ENCODE data around the gene BAIAP2L1.

BAIAP2L1 gene

DNA sequence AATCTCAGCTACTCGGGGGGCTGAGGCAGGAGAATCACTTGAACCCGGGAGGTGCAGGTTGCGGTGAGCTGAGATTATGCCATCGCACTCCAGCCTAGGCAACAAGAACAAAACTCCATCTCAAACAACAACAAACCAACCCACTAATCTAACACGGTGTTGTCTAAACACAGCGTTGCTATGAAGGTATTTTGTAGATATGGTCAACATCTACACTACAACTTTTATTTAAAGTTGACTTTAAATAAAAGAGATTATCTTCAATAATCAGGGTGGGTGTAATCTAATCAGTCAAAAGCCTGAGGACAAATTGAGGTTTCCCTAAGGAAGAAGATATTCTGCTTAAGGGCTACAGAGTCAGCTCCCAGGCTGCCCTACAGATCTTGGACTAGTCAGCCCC lies 24.2 kb downstream of the BAIAP2L1 start:
- no peaks in the 10 kb centered on the region for H3K9me3 Mint-ChIP-seq
- H3K4me3 Mint-ChIP-seq: no peak overlapping the region
- no peaks in the 10 kb centered on the region for H3K4me1 Mint-ChIP-seq
- H3K36me3 Mint-ChIP-seq: no peaks in the 10 kb centered on the region
- H3K27ac Mint-ChIP-seq: no peak overlapping the region
- ATAC-seq (no peak), DNase-seq (ENCODE audit: low spot score in 2 of 2) (no peak)

DNA sequence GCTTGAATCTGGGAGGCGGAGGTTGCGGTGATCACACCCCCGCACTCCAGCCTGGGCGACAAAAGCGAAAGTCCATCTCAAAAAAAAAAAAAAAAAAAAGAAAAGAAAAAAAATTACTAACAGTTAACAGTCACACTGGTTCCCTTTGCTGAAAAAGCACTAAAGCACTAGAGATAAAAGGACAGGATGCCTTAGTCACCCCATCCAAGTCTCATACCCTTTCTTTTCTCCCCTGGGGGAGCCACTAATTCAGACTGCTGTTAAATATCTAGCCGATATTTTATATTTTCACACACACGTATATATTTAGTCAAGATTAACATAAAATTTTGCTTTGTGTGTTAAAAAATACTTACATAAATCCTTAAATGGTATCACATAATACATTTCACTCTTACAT lies 25.2 kb downstream of the BAIAP2L1 start:
- no peaks in the 10 kb centered on the region for H3K36me3 Mint-ChIP-seq
- H3K4me1 Mint-ChIP-seq: no peaks in the 10 kb centered on the region
- H3K9me3 Mint-ChIP-seq: no peaks in the 10 kb centered on the region
- no peak overlapping the region for H3K4me3 Mint-ChIP-seq
- no peak for DNase-seq (ENCODE audit: low spot score in 2 of 2)
- ATAC-seq: no peak
- no peak overlapping the region for H3K27ac Mint-ChIP-seq

GRCh38 chr7:98374285-98374680 lies 26.6 kb downstream of the BAIAP2L1 start:
- Mint-ChIP-seq H3K27ac (no peak overlapping the region), H3K4me3 (no peak overlapping the region), H3K4me1 (no peaks in the 10 kb centered on the region), H3K9me3 (no peaks in the 10 kb centered on the region), H3K36me3 (no peaks in the 10 kb centered on the region)
- DNase-seq (ENCODE audit: low spot score in 2 of 2) (no peak), ATAC-seq (no peak)

DNA sequence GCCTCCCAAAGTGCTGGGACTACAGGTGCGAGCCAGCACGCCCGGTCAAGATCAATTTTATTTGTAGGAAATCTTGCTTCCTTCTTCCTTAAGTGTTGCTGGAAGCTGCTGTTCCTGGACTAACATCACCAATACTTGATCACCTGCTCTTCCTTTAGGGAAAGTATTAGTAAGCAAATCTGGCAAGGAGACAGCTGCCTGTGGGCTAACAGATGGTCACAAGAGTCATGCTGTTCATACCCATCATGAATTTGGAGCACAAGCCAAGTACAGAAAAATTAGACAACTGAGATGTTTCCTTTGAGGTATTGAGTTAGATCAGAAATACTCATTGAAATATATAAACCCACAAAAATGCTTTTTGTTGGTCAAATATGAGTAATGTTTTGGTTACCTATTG lies 27.9 kb downstream of the BAIAP2L1 start:
- no peaks in the 10 kb centered on the region for H3K36me3 Mint-ChIP-seq
- H3K4me3 Mint-ChIP-seq: no peak overlapping the region

GRCh38 chr7:98369726-98370125 lies 31.2 kb downstream of the BAIAP2L1 start:
- Mint-ChIP-seq H3K36me3 (no peaks in the 10 kb centered on the region), H3K4me3 (no peak overlapping the region), H3K27ac (no peak overlapping the region), H3K4me1 (no peaks in the 10 kb centered on the region), H3K9me3 (no peaks in the 10 kb centered on the region)
- ATAC-seq (no peak), DNase-seq (ENCODE audit: low spot score in 2 of 2) (no peak)

More for the DNA sequence above, 27.9 kb downstream of the BAIAP2L1 start:
- ATAC-seq: no peak
- Mint-ChIP-seq H3K9me3 (no peaks in the 10 kb centered on the region), H3K4me1 (no peaks in the 10 kb centered on the region), H3K27ac (no peak overlapping the region)
- DNase-seq (ENCODE audit: low spot score in 2 of 2): no peak

DNA sequence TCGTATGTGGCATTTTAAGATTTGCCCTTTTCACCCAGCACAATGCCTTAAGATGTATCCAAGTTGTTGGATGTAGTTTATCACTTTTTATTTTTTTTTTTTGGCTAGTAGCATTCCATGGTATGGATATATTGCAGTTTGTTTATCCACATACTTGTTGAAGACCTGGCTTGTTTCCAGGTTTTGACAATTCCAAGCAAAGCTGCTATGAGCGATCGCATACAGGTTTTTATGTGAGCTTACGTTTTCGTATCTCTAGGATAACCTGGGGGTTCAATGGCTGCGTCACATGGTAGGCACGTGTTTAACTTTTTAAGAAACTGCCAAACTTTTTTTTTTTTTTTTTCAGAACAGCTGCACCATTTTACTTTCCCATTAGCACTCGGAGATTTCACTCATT lies 32.2 kb downstream of the BAIAP2L1 start:
- Mint-ChIP-seq H3K9me3 (no peaks in the 10 kb centered on the region), H3K27ac (no peak overlapping the region), H3K36me3 (no peaks in the 10 kb centered on the region), H3K4me3 (no peak overlapping the region), H3K4me1 (no peaks in the 10 kb centered on the region)
- ATAC-seq: no peak
- DNase-seq (ENCODE audit: low spot score in 2 of 2): no peak

DNA sequence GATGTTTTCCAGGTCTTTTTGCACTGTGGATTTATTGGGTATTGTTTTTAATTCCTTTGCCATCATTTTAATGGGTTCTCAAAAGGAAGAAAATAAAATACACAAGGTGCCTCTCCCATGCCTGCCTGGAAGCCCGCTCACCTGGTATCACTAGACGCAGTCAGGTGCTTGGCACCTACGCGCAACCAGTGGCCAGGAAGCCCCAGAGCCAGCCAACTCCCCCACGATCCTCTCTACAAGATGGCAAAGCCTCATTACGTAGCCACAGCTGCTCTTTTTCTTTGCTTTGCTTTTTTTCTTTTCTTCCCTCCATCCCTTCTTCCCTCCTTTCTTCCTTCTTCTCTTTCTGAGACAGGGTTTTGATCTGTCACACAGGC lies 34.3 kb downstream of the BAIAP2L1 start:
- Mint-ChIP-seq H3K4me1 (no peaks in the 10 kb centered on the region), H3K27ac (no peak overlapping the region), H3K4me3 (no peak overlapping the region), H3K36me3 (no peaks in the 10 kb centered on the region), H3K9me3 (no peaks in the 10 kb centered on the region)
- DNase-seq (ENCODE audit: low spot score in 2 of 2): no peak
- ATAC-seq: no peak

DNA sequence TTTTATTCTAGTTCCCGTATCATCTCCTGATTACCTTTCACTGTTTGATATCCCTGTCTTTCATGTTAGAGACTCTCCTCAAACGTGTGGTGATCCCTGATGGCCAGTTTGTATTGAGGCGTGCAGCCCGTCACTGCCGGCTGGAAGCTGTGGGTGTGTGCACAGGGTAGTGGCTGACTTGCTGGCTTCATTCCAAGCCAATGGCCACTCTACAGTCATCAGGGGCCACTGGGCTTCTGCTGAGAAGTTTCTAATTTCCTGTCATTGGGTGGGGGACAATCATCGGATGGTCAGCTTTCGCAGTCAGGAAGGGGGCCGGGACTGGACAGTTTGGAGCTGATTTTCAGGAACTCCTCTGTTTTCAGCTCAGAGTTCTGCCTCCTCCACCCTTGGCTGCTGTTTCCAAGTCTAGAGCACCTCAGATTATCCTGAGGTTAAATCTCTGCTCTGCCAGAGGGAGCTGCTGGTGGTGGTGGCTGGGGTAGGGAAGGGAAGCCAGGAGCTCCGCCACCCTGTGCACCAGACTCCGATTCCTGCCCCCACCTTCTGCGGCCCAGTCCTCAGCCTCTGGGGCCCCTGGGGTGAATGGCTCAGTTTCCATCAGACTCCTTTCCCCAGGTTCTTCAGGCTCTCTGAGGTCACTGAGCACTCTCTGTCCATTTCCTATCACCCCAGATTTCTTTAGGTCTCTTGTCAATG lies 34.9 kb downstream of the BAIAP2L1 start:
- Mint-ChIP-seq H3K27ac (no peak overlapping the region), H3K4me1 (no peaks in the 10 kb centered on the region), H3K4me3 (no peak overlapping the region), H3K36me3 (no peaks in the 10 kb centered on the region), H3K9me3 (no peaks in the 10 kb centered on the region)
- no peak for ATAC-seq
- no peak for DNase-seq (ENCODE audit: low spot score in 2 of 2)

- no peak for ATAC-seq
- Mint-ChIP-seq H3K9me3 (no peaks in the 10 kb centered on the region), H3K4me3 (no peak overlapping the region), H3K27ac (no peak overlapping the region), H3K36me3 (no peaks in the 10 kb centered on the region), H3K4me1 (no peaks in the 10 kb centered on the region)
- DNase-seq (ENCODE audit: low spot score in 2 of 2): no peak
These were observed 36.7 kb downstream of the BAIAP2L1 start for GRCh38 chr7:98364220-98364619.

GRCh38 chr7:98362517-98362916 lies 38.4 kb downstream of the BAIAP2L1 start:
- DNase-seq (ENCODE audit: low spot score in 2 of 2) (no peak), ATAC-seq (no peak)
- Mint-ChIP-seq H3K9me3 (no peaks in the 10 kb centered on the region), H3K27ac (no peak overlapping the region), H3K4me3 (no peak overlapping the region), H3K4me1 (no peaks in the 10 kb centered on the region), H3K36me3 (no peaks in the 10 kb centered on the region)

GRCh38 chr7:98360221-98361130 lies 40.4 kb downstream of the BAIAP2L1 start:
- ATAC-seq: peak; percentile 24
- Mint-ChIP-seq H3K4me3 (no peak overlapping the region), H3K36me3 (no peaks in the 10 kb centered on the region), H3K27ac (no peak overlapping the region), H3K4me1 (no peaks in the 10 kb centered on the region), H3K9me3 (no peaks in the 10 kb centered on the region)
- DNase-seq (ENCODE audit: low spot score in 2 of 2): no peak

GRCh38 chr7:98359395-98359794 lies 41.5 kb downstream of the BAIAP2L1 start:
- ATAC-seq (no peak), DNase-seq (ENCODE audit: low spot score in 2 of 2) (no peak)
- no peaks in the 10 kb centered on the region for H3K9me3 Mint-ChIP-seq
- no peak overlapping the region for H3K4me3 Mint-ChIP-seq
- H3K4me1 Mint-ChIP-seq: no peaks in the 10 kb centered on the region
- no peaks in the 10 kb centered on the region for H3K36me3 Mint-ChIP-seq
- H3K27ac Mint-ChIP-seq: no peak overlapping the region

DNA sequence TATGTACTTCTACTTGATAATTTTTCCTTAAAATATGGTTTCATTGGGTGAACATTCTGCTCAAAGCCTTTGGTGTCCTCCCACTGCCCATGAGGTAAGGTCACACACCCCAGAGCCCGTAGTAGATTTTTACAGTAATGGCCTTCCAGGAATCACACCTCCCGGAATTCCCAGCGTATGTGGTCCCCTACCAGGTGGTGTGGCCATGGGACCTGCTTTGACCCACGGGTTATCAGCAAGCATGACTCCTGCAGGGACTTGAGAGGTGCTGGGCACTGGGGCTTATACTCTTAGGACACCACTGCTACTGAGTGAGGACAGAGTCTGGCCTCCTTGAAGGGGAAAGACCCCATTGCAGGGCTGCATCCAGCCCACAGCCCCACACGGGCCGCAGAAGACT lies 42.2 kb downstream of the BAIAP2L1 start:
- H3K27ac Mint-ChIP-seq: no peak overlapping the region
- H3K4me3 Mint-ChIP-seq: no peak overlapping the region
- H3K4me1 Mint-ChIP-seq: no peaks in the 10 kb centered on the region
- no peaks in the 10 kb centered on the region for H3K9me3 Mint-ChIP-seq
- DNase-seq (ENCODE audit: low spot score in 2 of 2) (no peak), ATAC-seq (peak; percentile 16)
- no peaks in the 10 kb centered on the region for H3K36me3 Mint-ChIP-seq

DNA sequence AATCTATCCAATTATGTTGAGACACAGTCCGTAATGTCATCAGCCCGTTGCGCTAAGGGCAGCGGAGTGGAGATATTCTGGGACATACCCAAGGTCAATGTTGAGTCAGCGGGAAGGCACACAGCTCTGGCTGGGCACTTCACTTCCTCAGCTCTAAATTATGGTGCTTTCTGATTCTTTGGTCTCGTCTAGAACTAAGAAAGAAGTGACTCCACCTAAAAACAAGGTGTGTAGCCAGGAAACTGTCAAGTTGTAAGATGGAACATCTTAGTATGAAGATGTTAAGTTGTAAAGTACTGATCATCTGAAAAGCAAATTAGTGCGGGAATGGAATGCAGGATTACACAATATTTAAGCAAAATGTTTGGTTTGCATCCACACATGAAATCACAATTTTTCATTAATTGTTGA lies 43.1 kb downstream of the BAIAP2L1 start:
- ATAC-seq: no peak
- Mint-ChIP-seq H3K4me3 (no peak overlapping the region), H3K4me1 (no peaks in the 10 kb centered on the region), H3K36me3 (no peaks in the 10 kb centered on the region), H3K9me3 (no peaks in the 10 kb centered on the region), H3K27ac (no peak overlapping the region)
- DNase-seq (ENCODE audit: low spot score in 2 of 2): no peak

GRCh38 chr7:98355250-98355538 lies 45.7 kb downstream of the BAIAP2L1 start:
- Mint-ChIP-seq H3K27ac (no peak overlapping the region), H3K4me1 (no peaks in the 10 kb centered on the region), H3K9me3 (no peaks in the 10 kb centered on the region), H3K36me3 (no peaks in the 10 kb centered on the region), H3K4me3 (no peak overlapping the region)
- ATAC-seq (no peak), DNase-seq (ENCODE audit: low spot score in 2 of 2) (no peak)

DNA sequence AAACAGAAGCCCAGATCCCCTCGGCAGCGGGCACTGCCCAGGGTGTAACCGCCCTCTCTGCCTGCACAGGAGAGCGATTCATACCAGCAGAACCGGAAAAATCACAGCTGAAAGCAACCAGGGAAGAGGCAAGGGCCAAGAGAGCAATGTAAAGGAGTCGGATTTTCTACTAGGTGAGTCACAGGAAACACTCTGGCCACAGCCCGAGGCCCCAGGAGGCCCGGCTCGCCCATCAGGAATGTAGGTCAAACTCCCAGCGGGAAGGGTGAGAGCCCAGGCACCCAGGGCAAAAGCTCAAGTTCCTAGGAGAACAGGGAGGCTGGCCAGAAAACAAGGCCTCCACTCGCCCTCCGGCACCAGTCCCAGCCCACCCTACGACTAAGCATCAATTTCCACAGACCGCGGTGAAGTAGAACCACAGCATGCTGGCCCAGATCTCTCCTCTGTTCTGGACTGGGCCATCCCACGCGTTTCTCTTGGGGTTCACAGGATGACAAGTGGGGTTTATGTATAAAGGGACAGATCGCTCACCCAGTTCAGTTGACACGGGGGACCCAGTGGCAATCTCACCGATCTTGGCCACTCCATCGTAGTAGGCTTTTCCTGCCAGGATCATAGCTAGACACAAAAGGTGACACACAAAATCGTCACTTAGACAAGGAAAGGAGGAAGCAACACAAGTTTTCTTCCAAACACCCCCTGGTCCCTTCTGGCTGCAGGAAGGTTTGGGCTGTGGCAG lies 46.2 kb downstream of the BAIAP2L1 start:
- DNase-seq (ENCODE audit: low spot score in 2 of 2) (no peak), ATAC-seq (no peak)
- H3K9me3 Mint-ChIP-seq: no peaks in the 10 kb centered on the region
- H3K36me3 Mint-ChIP-seq: no peaks in the 10 kb centered on the region
- no peak overlapping the region for H3K27ac Mint-ChIP-seq
- H3K4me1 Mint-ChIP-seq: no peaks in the 10 kb centered on the region
- H3K4me3 Mint-ChIP-seq: no peak overlapping the region

Data from stimulated activated effector memory CD8-positive, alpha-beta T cell treated with anti-CD3 and anti-CD28 coated beads, Interleukin-12 subunit alpha, Interleukin-12 subunit beta, amount 100 ng/mL, for 72 hours (primary cell).